HL-60 (cell line): ENCODE results near the gene SSH2.

Source experiments
- CTCF ChIP-seq: IDR thresholded peaks from one replicate; pipeline ENCODE4 v1.5.1; 2011; ENCODE audit warnings: low read length, control low read depth, inconsistent platforms; ENCODE audit not compliant: insufficient read depth
- GABPA ChIP-seq: IDR thresholded peaks from 2 replicates; pipeline ENCODE4 v1.6.1; 2012; ENCODE audit warnings: low read depth
- POLR2AphosphoS5 ChIP-seq: IDR thresholded peaks from 2 replicates; pipeline ENCODE4 v1.6.1; 2012; ENCODE audit warnings: low read depth
- REST ChIP-seq: IDR thresholded peaks from 2 replicates; pipeline ENCODE4 v1.6.1; 2012; ENCODE audit warnings: low read depth; ENCODE audit not compliant: insufficient replicate concordance

- TF ChIP-seq CTCF, result no peak
- TF ChIP-seq POLR2AphosphoS5, result no peak
- TF ChIP-seq GABPA, result no peak
- TF ChIP-seq REST, result no peak
Measured at GRCh38 chr17:29587591-29587990, 342.4 kb downstream of the SSH2 start.
